Liver (tissue), 9 donors: Measurements from ENCODE around the gene ISCA1. TPM values are rescaled to one million over a fixed set of nuclear protein-coding genes. Genes with fewer than 3 reads are reported as not detected.

Experiments
- DNase-seq: peaks from one replicate; pipeline ENCODE4 v3.0.0-alpha.2; 2017; ENCODE audit warnings: low spot score
- H3K27ac ChIP-seq, 2 donors: one replicate each; pipeline ENCODE4 v1.7.0; 2013; ENCODE audit warnings: inconsistent platforms in 2 of 2, low read length in 2 of 2, control low read depth in 1 of 2, low read depth in 1 of 2, mild to moderate bottlenecking in 1 of 2
- H3K27me3 ChIP-seq, 4 donors: one replicate each; pipeline versions ENCODE4 v1.6.1 to v1.7.0; 2013; ENCODE audit warnings: low read length in 3 of 4, inconsistent platforms in 1 of 4, mild to moderate bottlenecking in 1 of 4, moderate library complexity in 1 of 4; ENCODE audit not compliant: control insufficient read depth in 4 of 4, insufficient read depth in 4 of 4
- H3K36me3 ChIP-seq, 4 donors: one replicate each; pipeline versions ENCODE4 v1.6.1 to v1.7.0; 2013; ENCODE audit warnings: low read length in 3 of 4, mild to moderate bottlenecking in 3 of 4, low read depth in 1 of 4, moderate library complexity in 1 of 4; ENCODE audit not compliant: control insufficient read depth in 4 of 4, insufficient read depth in 3 of 4
- H3K4me1 ChIP-seq, 4 donors: one replicate each; pipeline versions ENCODE4 v1.6.1 to v1.7.0; 2013; ENCODE audit warnings: low read length in 3 of 4, mild to moderate bottlenecking in 3 of 4, moderate library complexity in 1 of 4; ENCODE audit not compliant: control insufficient read depth in 4 of 4, insufficient read depth in 4 of 4
- H3K4me3 ChIP-seq, 3 donors: one replicate each; pipeline versions ENCODE4 v1.6.1 to v1.7.0; 2013; ENCODE audit warnings: low read length in 3 of 3, control low read depth in 1 of 3, low read depth in 1 of 3, mild to moderate bottlenecking in 1 of 3
- H3K9ac ChIP-seq, 2 donors: one replicate each; pipeline ENCODE4 v1.7.0; 2013; ENCODE audit warnings: low read length in 2 of 2, mild to moderate bottlenecking in 2 of 2, moderate library complexity in 2 of 2, control low read depth in 1 of 2, low read depth in 1 of 2
- H3K9me3 ChIP-seq, 4 donors: one replicate each; pipeline versions ENCODE4 v1.6.1 to v1.7.0; 2013; ENCODE audit warnings: low read length in 3 of 4; ENCODE audit not compliant: control insufficient read depth in 4 of 4
- EGR1 ChIP-seq, 2 donors: IDR thresholded peaks; 2 replicates each; pipeline ENCODE4 v1.6.1; 2016 to 2018; ENCODE audit warnings: antibody characterized with exemption in 2 of 2, low read depth in 2 of 2
- FOXA1 ChIP-seq: IDR thresholded peaks from 2 replicates; pipeline ENCODE4 v1.6.1; 2016; ENCODE audit warnings: antibody characterized with exemption
- FOXA2 ChIP-seq: IDR thresholded peaks from 2 replicates; pipeline ENCODE4 v1.6.1; 2016; ENCODE audit warnings: antibody characterized with exemption
- GABPA ChIP-seq, 2 donors: IDR thresholded peaks in 1 of 2; conservative IDR thresholded peaks in 1 of 2; 2 replicates each; pipeline ENCODE4 v1.6.1; 2016; ENCODE audit warnings: antibody characterized with exemption in 2 of 2, mild to moderate bottlenecking in 1 of 2, moderate library complexity in 1 of 2
- HNF4A ChIP-seq, 2 donors: conservative IDR thresholded peaks; 2 replicates each; pipeline ENCODE4 v1.6.1; 2016; ENCODE audit warnings: antibody characterized with exemption in 2 of 2, mild to moderate bottlenecking in 2 of 2
- HNF4G ChIP-seq: IDR thresholded peaks from 2 replicates; pipeline ENCODE4 v1.6.1; 2016; ENCODE audit warnings: antibody characterized with exemption
- JUND ChIP-seq, 2 donors: IDR thresholded peaks; 2 replicates each; pipeline ENCODE4 v1.6.1; 2016; ENCODE audit warnings: antibody characterized with exemption in 2 of 2
- NR2F2 ChIP-seq: IDR thresholded peaks from 2 replicates; pipeline ENCODE4 v1.6.1; 2016; ENCODE audit warnings: antibody characterized with exemption
- RAD21 ChIP-seq, 2 donors: IDR thresholded peaks; 2 replicates each; pipeline ENCODE4 v1.6.1; 2016; ENCODE audit warnings: antibody characterized with exemption in 2 of 2, mild to moderate bottlenecking in 2 of 2
- RXRA ChIP-seq, 2 donors: IDR thresholded peaks; 2 replicates each; pipeline ENCODE4 v1.6.1; 2017 to 2018; ENCODE audit warnings: antibody characterized with exemption in 2 of 2, mild to moderate bottlenecking in 1 of 2
- SP1 ChIP-seq: IDR thresholded peaks from 2 replicates; pipeline ENCODE4 v1.6.1; 2018; ENCODE audit warnings: antibody characterized with exemption, mild to moderate bottlenecking
- TAF1 ChIP-seq: conservative IDR thresholded peaks from 2 replicates; pipeline ENCODE4 v1.6.1; 2016; ENCODE audit warnings: antibody characterized with exemption, mild to moderate bottlenecking
- YY1 ChIP-seq: IDR thresholded peaks from 2 replicates; pipeline ENCODE4 v1.6.1; 2016; ENCODE audit warnings: antibody characterized with exemption, mild to moderate bottlenecking
- WGBS: extraction: QIAGEN DNeasy Blood & Tissue Kit; methylation state at CpG from one replicate; pipeline ENCODE4 v1.1.7; 2013; 5-methylcytosine and 5-hydroxymethylcytosine counted together
- polyA plus RNA-seq, 2 donors: library from polyadenylated mRNA; stranded (reverse) in 1 of 2; unstranded in 1 of 2; fragments of 200-250 nt in 1 of 2; fragments of >200 nt in 1 of 2; fragmentation: Nextera tagmentation in 1 of 2; extraction: Ambion mirVana in 1 of 2; gene quantifications; one replicate each; pipeline versions ENCODE4 v1.2.1 to v1.2.3, GENCODE V29; 2013 to 2015
- total RNA-seq, 2 donors: library from RNA; depleted of rRNA; stranded (reverse); fragments of >200 nt; gene quantifications; one replicate each; pipeline ENCODE4 v1.2.3, GENCODE V29; 2014
- TF ChIP-seq, protein P1 (sequence below): fragments of 150-350 bp; IDR thresholded peaks from 2 replicates; pipeline ENCODE4 v1.5.1; 2017; ENCODE audit warnings: improper control_type of control experiment, low read depth, low read length; ENCODE audit not compliant: missing input control
- TF ChIP-seq, protein P2 (sequence below): IDR thresholded peaks from 2 replicates; pipeline ENCODE4 v1.6.1; 2016; ENCODE audit warnings: antibody characterized with exemption
- TF ChIP-seq, protein P3 (sequence below): IDR thresholded peaks from 2 replicates; pipeline ENCODE4 v1.6.1; 2016; ENCODE audit warnings: antibody characterized with exemption
- TF ChIP-seq, protein P4 (sequence below): IDR thresholded peaks from 2 replicates; pipeline ENCODE4 v1.6.1; 2016; ENCODE audit warnings: antibody characterized with exemption
- TF ChIP-seq, protein P5 (sequence below): IDR thresholded peaks from 2 replicates; pipeline ENCODE4 v1.6.1; 2016; ENCODE audit warnings: antibody characterized with exemption, mild to moderate bottlenecking
- donor health status: healthy.
- donor health status: healthy.
- donor health status: healthy.
- donor health status: healthy.
- donor health status: healthy.

Gene ISCA1
- total and polyA plus RNA-seq, 4 donors = 26.6 to 43.2 (median 27.8) TPM

DNA sequence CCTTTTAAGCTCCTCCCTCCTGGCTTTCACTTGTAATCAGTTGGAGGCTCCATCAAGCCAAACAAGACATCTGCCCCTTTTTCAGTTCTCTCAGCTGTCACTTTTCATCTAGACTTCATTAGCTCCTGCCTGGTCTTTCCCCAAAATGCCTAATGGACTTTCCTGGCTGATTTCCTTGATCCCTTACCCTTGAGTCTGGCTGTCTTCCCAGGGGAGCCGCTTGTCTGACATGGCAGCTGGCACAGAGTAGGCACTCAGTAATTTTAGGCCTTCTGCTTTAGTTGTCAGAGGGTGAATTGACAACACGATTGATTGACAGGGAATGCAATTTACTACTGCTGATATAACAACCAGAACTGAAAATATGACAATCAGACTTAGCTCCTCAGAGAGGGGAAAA lies 24.9 kb downstream of the ISCA1 start:
- TF ChIP-seq NR2F2 = no peak
- TF ChIP-seq, protein P1, sequence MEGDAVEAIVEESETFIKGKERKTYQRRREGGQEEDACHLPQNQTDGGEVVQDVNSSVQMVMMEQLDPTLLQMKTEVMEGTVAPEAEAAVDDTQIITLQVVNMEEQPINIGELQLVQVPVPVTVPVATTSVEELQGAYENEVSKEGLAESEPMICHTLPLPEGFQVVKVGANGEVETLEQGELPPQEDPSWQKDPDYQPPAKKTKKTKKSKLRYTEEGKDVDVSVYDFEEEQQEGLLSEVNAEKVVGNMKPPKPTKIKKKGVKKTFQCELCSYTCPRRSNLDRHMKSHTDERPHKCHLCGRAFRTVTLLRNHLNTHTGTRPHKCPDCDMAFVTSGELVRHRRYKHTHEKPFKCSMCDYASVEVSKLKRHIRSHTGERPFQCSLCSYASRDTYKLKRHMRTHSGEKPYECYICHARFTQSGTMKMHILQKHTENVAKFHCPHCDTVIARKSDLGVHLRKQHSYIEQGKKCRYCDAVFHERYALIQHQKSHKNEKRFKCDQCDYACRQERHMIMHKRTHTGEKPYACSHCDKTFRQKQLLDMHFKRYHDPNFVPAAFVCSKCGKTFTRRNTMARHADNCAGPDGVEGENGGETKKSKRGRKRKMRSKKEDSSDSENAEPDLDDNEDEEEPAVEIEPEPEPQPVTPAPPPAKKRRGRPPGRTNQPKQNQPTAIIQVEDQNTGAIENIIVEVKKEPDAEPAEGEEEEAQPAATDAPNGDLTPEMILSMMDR = no peak
- no peak for TF ChIP-seq RXRA (IDR thresholded peaks at IDR 0.05)
- TF ChIP-seq FOXA1 = no peak
- TF ChIP-seq, protein P2, sequence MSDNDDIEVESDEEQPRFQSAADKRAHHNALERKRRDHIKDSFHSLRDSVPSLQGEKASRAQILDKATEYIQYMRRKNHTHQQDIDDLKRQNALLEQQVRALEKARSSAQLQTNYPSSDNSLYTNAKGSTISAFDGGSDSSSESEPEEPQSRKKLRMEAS = no peak
- no peak for TF ChIP-seq FOXA2
- TF ChIP-seq HNF4A (conservative IDR thresholded peaks at IDR 0.05) = no peak
- no peak for TF ChIP-seq RAD21 (IDR thresholded peaks at IDR 0.05)
- TF ChIP-seq EGR1 (IDR thresholded peaks at IDR 0.05; ENCODE audit: low read depth in 2 of 2) = no peak
- TF ChIP-seq, protein P3, sequence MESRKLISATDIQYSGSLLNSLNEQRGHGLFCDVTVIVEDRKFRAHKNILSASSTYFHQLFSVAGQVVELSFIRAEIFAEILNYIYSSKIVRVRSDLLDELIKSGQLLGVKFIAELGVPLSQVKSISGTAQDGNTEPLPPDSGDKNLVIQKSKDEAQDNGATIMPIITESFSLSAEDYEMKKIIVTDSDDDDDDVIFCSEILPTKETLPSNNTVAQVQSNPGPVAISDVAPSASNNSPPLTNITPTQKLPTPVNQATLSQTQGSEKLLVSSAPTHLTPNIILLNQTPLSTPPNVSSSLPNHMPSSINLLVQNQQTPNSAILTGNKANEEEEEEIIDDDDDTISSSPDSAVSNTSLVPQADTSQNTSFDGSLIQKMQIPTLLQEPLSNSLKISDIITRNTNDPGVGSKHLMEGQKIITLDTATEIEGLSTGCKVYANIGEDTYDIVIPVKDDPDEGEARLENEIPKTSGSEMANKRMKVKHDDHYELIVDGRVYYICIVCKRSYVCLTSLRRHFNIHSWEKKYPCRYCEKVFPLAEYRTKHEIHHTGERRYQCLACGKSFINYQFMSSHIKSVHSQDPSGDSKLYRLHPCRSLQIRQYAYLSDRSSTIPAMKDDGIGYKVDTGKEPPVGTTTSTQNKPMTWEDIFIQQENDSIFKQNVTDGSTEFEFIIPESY = no peak
- no peak for TF ChIP-seq TAF1
- TF ChIP-seq, protein P4, sequence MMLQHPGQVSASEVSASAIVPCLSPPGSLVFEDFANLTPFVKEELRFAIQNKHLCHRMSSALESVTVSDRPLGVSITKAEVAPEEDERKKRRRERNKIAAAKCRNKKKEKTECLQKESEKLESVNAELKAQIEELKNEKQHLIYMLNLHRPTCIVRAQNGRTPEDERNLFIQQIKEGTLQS = no peak
- TF ChIP-seq YY1 = no peak
- TF ChIP-seq JUND (IDR thresholded peaks at IDR 0.05) = no peak
- no peak for TF ChIP-seq SP1
- TF ChIP-seq, protein P5, sequence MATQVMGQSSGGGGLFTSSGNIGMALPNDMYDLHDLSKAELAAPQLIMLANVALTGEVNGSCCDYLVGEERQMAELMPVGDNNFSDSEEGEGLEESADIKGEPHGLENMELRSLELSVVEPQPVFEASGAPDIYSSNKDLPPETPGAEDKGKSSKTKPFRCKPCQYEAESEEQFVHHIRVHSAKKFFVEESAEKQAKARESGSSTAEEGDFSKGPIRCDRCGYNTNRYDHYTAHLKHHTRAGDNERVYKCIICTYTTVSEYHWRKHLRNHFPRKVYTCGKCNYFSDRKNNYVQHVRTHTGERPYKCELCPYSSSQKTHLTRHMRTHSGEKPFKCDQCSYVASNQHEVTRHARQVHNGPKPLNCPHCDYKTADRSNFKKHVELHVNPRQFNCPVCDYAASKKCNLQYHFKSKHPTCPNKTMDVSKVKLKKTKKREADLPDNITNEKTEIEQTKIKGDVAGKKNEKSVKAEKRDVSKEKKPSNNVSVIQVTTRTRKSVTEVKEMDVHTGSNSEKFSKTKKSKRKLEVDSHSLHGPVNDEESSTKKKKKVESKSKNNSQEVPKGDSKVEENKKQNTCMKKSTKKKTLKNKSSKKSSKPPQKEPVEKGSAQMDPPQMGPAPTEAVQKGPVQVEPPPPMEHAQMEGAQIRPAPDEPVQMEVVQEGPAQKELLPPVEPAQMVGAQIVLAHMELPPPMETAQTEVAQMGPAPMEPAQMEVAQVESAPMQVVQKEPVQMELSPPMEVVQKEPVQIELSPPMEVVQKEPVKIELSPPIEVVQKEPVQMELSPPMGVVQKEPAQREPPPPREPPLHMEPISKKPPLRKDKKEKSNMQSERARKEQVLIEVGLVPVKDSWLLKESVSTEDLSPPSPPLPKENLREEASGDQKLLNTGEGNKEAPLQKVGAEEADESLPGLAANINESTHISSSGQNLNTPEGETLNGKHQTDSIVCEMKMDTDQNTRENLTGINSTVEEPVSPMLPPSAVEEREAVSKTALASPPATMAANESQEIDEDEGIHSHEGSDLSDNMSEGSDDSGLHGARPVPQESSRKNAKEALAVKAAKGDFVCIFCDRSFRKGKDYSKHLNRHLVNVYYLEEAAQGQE = no peak
- no peak for TF ChIP-seq GABPA (IDR thresholded peaks at IDR 0.05 in 1 of 2, conservative IDR thresholded peaks at IDR 0.05 in 1 of 2)

DNA sequence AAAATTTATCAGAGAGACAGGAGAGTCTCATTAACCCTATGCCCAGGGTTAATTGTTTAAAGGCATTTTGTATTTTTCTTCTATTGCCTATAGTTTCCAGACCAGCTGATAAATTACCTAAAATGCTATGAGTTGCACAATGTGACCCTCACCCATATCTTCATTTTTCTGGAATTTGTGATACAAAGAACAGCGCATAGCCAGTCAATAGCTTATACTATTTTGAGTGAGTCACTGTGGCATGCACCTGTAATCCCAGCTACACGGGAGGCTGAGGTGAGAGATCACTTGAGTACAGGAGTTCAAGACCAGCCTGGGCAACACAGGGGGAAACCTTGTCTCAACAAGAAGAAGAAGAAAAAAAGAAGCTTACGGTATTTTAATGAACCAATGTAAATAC lies 25.7 kb downstream of the ISCA1 start:
- Histone ChIP-seq H3K4me1 (no peaks in the 10 kb centered on the region), H3K9ac (no peak overlapping the region), H3K27ac (no peak overlapping the region), H3K4me3 (no peak overlapping the region), H3K9me3 (no peaks in the 10 kb centered on the region), H3K36me3 (no peaks in the 10 kb centered on the region), H3K27me3 (no peaks in the 10 kb centered on the region)
- 91% methylated on average over 3 of the region's 3 CpGs for WGBS
- no peak for DNase-seq
- no peak for TF ChIP-seq YY1
- TF ChIP-seq, protein P3 = no peak
- no peak for TF ChIP-seq EGR1 (IDR thresholded peaks at IDR 0.05; ENCODE audit: low read depth in 2 of 2)
- TF ChIP-seq RAD21 (IDR thresholded peaks at IDR 0.05) = no peak
- TF ChIP-seq JUND (IDR thresholded peaks at IDR 0.05) = no peak
- no peak for TF ChIP-seq NR2F2
- TF ChIP-seq, protein P1 = no peak
- TF ChIP-seq, protein P2 = no peak
- no peak for TF ChIP-seq SP1
- TF ChIP-seq FOXA1 = no peak
- TF ChIP-seq HNF4A (conservative IDR thresholded peaks at IDR 0.05) = no peak
- TF ChIP-seq HNF4G = no peak
- TF ChIP-seq, protein P4 = no peak
- no peak for TF ChIP-seq TAF1

More for the DNA sequence above, 24.9 kb downstream of the ISCA1 start:
- no peaks in the 10 kb centered on the region for H3K9me3 ChIP-seq
- no peak for DNase-seq
- WGBS = 83% methylated on average over 2 of the region's 2 CpGs
- H3K27ac ChIP-seq = no peak overlapping the region
- H3K9ac ChIP-seq = no peak overlapping the region
- no peaks in the 10 kb centered on the region for H3K36me3 ChIP-seq
- no peak overlapping the region for H3K4me3 ChIP-seq
- H3K27me3 ChIP-seq = no peaks in the 10 kb centered on the region
- no peaks in the 10 kb centered on the region for H3K4me1 ChIP-seq
